IMR-90 (cell line): ENCODE measurements around the gene CD19. TPM values are rescaled to one million over a fixed set of nuclear protein-coding genes. Genes with fewer than 3 reads are reported as not detected.

Source experiments
- ATAC-seq: fragments of 200-7000 bp; cut with Tn5 transposase; 2 replicates; pipeline ENCODE4 v1.9.1; 2020; ENCODE audit warnings: low read depth, mild to moderate bottlenecking, moderate library complexity
- BruUV-seq: library from RNA; stranded (reverse); fragments of 400-500 nt; replicated peaks from 2 replicates; lab custom pipeline; 2021; lab: Mats Ljungman, UMichigan
- CTCF ChIA-PET: fragments of 300-600 bp; formaldehyde crosslinking; extraction: SDS; loops from one replicate; lab custom pipeline; 2021; ENCODE audit warnings: antibody characterized with exemption; lab: Yijun Ruan, JAX
- POLR2A ChIA-PET: fragments of 300-600 bp; sonication (Branson Sonifier 250); formaldehyde crosslinking; loops from one replicate; lab custom pipeline; 2022; ENCODE audit warnings: antibody characterized with exemption; ENCODE audit not compliant: unreplicated experiment; lab: Charles Lee
- DNase-seq: peaks from one replicate; pipeline ENCODE4 v3.0.0; 2013
- H2AFZ ChIP-seq: replicated peaks from 2 replicates; pipeline ENCODE3; 2013; ENCODE audit warnings: low read length, mild to moderate bottlenecking; ENCODE audit not compliant: poor library complexity
- H2AK5ac ChIP-seq: 2 replicates; pipeline ENCODE4 v1.6.1; 2013; ENCODE audit warnings: low read depth, low read length, inconsistent platforms
- H2AK9ac ChIP-seq: replicated peaks from 2 replicates; pipeline ENCODE3; 2013; ENCODE audit warnings: mild to moderate bottlenecking, low read depth, low read length, moderate library complexity; ENCODE audit not compliant: poor library complexity
- H2BK120ac ChIP-seq: 2 replicates; pipeline ENCODE4 v1.6.1; 2013; ENCODE audit warnings: low read depth, low read length, inconsistent platforms
- H2BK15ac ChIP-seq: 3 replicates; pipeline ENCODE4 v1.6.1; 2013; ENCODE audit warnings: low read depth, low read length, inconsistent platforms
- H2BK20ac ChIP-seq: 2 replicates; pipeline ENCODE4 v1.6.1; 2013; ENCODE audit warnings: low read depth, mild to moderate bottlenecking, inconsistent platforms, low read length, moderate library complexity
- H2BK5ac ChIP-seq: 2 replicates; pipeline ENCODE4 v1.6.1; 2013; ENCODE audit warnings: mild to moderate bottlenecking, low read depth, low read length, inconsistent platforms; ENCODE audit not compliant: poor library complexity, severe bottlenecking
- H3K14ac ChIP-seq: replicated peaks from 2 replicates; pipeline ENCODE4 v1.6.1; 2013; ENCODE audit warnings: low read depth, low read length, inconsistent platforms
- H3K18ac ChIP-seq: 2 replicates; pipeline ENCODE4 v1.6.1; 2013; ENCODE audit warnings: low read depth, low read length, control low read depth
- H3K23ac ChIP-seq: 2 replicates; pipeline ENCODE4 v1.6.1; 2013; ENCODE audit warnings: low read depth, low read length, inconsistent platforms
- H3K27ac ChIP-seq: 2 replicates; pipeline ENCODE4 v1.5.1; 2013; ENCODE audit warnings: mild to moderate bottlenecking, control low read depth, low read length; ENCODE audit not compliant: insufficient read depth
- H3K27me3 ChIP-seq: 2 replicates; pipeline ENCODE4 v1.6.1; 2013; ENCODE audit warnings: low read length; ENCODE audit not compliant: control insufficient read depth, insufficient read depth
- H3K36me3 ChIP-seq: 2 replicates; pipeline ENCODE4 v1.6.1; 2013; ENCODE audit warnings: low read length, mixed read lengths; ENCODE audit not compliant: control insufficient read depth, insufficient read depth
- H3K4ac ChIP-seq: 2 replicates; pipeline ENCODE4 v1.6.1; 2013; ENCODE audit warnings: low read depth, low read length, inconsistent platforms
- H3K4me1 ChIP-seq: 2 replicates; pipeline ENCODE4 v1.6.1; 2013; ENCODE audit warnings: low read length, mixed read lengths; ENCODE audit not compliant: control insufficient read depth, insufficient read depth
- H3K4me2 ChIP-seq: 2 replicates; pipeline ENCODE4 v1.6.1; 2013; ENCODE audit warnings: low read depth, mild to moderate bottlenecking, control low read depth, low read length, moderate library complexity
- H3K4me3 ChIP-seq: 2 replicates; pipeline ENCODE4 v1.5.1; 2013; ENCODE audit warnings: low read depth, mild to moderate bottlenecking, control low read depth, low read length, moderate library complexity; ENCODE audit not compliant: insufficient read depth
- H3K56ac ChIP-seq: 2 replicates; pipeline ENCODE4 v1.6.1; 2013; ENCODE audit warnings: low read length, inconsistent platforms; ENCODE audit not compliant: insufficient read depth; ENCODE audit errors: extremely low read depth
- H3K79me1 ChIP-seq, 2 experiments: 2 replicates each; pipeline ENCODE4 v1.6.1; 2013; ENCODE audit warnings: low read length in 2 of 2, inconsistent platforms in 1 of 2, low read depth in 1 of 2
- H3K9ac ChIP-seq: 2 replicates; pipeline ENCODE4 v1.6.1; 2013; ENCODE audit warnings: low read depth, low read length, control low read depth
- H3K9me1 ChIP-seq: 2 replicates; pipeline ENCODE4 v1.6.1; 2013; ENCODE audit warnings: low read length, inconsistent platforms; ENCODE audit not compliant: insufficient read depth
- H3K9me3 ChIP-seq: 2 replicates; pipeline ENCODE4 v1.6.1; 2013; ENCODE audit warnings: low read length; ENCODE audit not compliant: control insufficient read depth, insufficient read depth
- H4K20me1 ChIP-seq: 2 replicates; pipeline ENCODE4 v1.6.1; 2013; ENCODE audit warnings: low read length, inconsistent platforms; ENCODE audit not compliant: insufficient read depth
- H4K5ac ChIP-seq: 2 replicates; pipeline ENCODE4 v1.6.1; 2013; ENCODE audit warnings: mild to moderate bottlenecking, low read depth, low read length, control low read depth
- H4K8ac ChIP-seq, 2 experiments: 2 replicates each; pipeline ENCODE4 v1.6.1; 2013; ENCODE audit warnings: low read depth in 2 of 2, low read length in 2 of 2, control low read depth in 1 of 2, inconsistent platforms in 1 of 2
- H4K91ac ChIP-seq: 2 replicates; pipeline ENCODE4 v1.6.1; 2013; ENCODE audit warnings: low read depth, low read length, inconsistent platforms; ENCODE audit not compliant: insufficient read depth
- CHD1 ChIP-seq: IDR thresholded peaks from 2 replicates; pipeline ENCODE4 v1.6.1; 2012; ENCODE audit warnings: low read depth, low read length, improper control_type of control experiment
- FOS ChIP-seq: fragments of 150-350 bp; IDR thresholded peaks from 2 replicates; pipeline ENCODE4 v1.6.1; 2016; ENCODE audit warnings: low read depth, low read length
- MAZ ChIP-seq: IDR thresholded peaks from 2 replicates; pipeline ENCODE4 v1.6.1; 2012; ENCODE audit warnings: low read depth, mild to moderate bottlenecking, low read length, improper control_type of control experiment, moderate library complexity, borderline replicate concordance
- WGBS, 2 experiments: methylation state at CpG; one replicate each; pipeline versions ENCODE4 v1.1.5 to v1.1.7; 2013; ENCODE audit warnings: missing lambda C conversion rate in 2 of 2; ENCODE audit not compliant: insufficient read length in 1 of 2; ENCODE audit errors: extremely low coverage in 2 of 2; 5-methylcytosine and 5-hydroxymethylcytosine counted together
- dilution Hi-C: fragments of 300-500 bp; cut with HindIII; formaldehyde crosslinking; loops from one replicate; pipeline ENCODE4 v1.14.3; 2018; ENCODE audit warnings: low sequenced_read_pairs; ENCODE audit not compliant: unreplicated experiment
- in situ Hi-C: fragments of 300-500 bp; cut with MboI; formaldehyde crosslinking; loops from 3 replicates; pipeline ENCODE4 v1.14.3; 2019; ENCODE audit warnings: low sequenced_read_pairs, inconsistent platforms, mixed read lengths
- intact Hi-C: fragments of 100-400 bp; cut with micrococcal nuclease; formaldehyde crosslinking; loops from 2 replicates; pipeline ENCODE4 v1.10.0; 2022
- polyA plus RNA-seq, 3 experiments: library from polyadenylated mRNA; depleted of rRNA; stranded (reverse); fragments of >200 nt; gene quantifications; 2 replicates each; pipeline ENCODE4 v1.2.3, GENCODE V29; 2012; ENCODE audit warnings: low replicate concordance in 1 of 3
- total RNA-seq: library from RNA; depleted of rRNA; stranded (reverse); fragments of >200 nt; gene quantifications from 2 replicates; pipeline ENCODE4 v1.2.3, GENCODE V29; 2012

The CD19 gene
- total and polyA plus RNA-seq, 2 of the 4 experiments (the other 2 are of a cell fraction) = not detected

DNA sequence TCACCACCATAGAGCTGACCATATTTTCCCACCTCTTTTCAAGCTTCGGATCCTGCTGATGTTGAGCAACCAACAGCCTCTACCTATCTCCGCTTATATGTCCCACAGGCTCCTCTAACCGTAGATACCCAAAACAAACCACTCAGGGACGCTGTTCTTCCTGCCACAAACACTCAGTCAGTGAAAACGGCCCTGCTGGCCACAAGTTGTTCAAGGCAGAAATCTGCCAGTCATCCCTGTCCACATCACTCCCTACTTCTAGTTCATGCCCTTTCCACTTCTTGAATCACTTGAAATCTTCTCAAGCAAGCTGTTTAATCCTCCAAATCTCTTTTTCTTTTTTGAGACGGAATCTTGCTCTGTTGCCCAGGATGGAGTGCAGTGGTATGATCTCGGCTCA is 14.7 kb upstream of the CD19 start:
- Histone ChIP-seq H2AK9ac (no peak overlapping the region), H3K9me1 (no peaks in the 10 kb centered on the region; the same call in 1 of the 2 replicates), H3K36me3 (peaks cover 34% of the 10 kb centered on the region), H3K9me3 (no peaks in the 10 kb centered on the region), H4K20me1 (no peaks in the 10 kb centered on the region), H3K79me1 (peaks cover 0 to 6% of the 10 kb centered on the region in 2 experiments; a peak in 1 of 4 replicates), H3K18ac (no peak overlapping the region), H3K27me3 (no peaks in the 10 kb centered on the region), H2BK20ac (no peak overlapping the region), H4K5ac (no peak overlapping the region), H3K9ac (no peak overlapping the region), H3K56ac (no peak overlapping the region), H2AFZ (no peak overlapping the region), H3K4ac (no peak overlapping the region), H2BK120ac (no peak overlapping the region), H2AK5ac (no peak overlapping the region), H2BK15ac (no peak overlapping the region), H3K4me1 (no peaks in the 10 kb centered on the region), H3K27ac (no peak overlapping the region), H3K4me2 (no peak overlapping the region), H3K4me3 (no peak overlapping the region), H3K23ac (no peak overlapping the region), H2BK5ac (no peak overlapping the region), H4K8ac (no peak overlapping the region), H4K91ac (no peak overlapping the region), H3K14ac (no peak overlapping the region)
- in situ Hi-C loops = no loop called here
- no peak for TF ChIP-seq FOS
- no peak for TF ChIP-seq CHD1
- no peak for TF ChIP-seq MAZ
- no peak for DNase-seq
- WGBS, 2 experiments = 87% methylated on average over 3 of the region's 7 CpGs; no CpG with 5 or more reads in 1 of the 2 experiments
- CTCF ChIA-PET = interaction anchor here (0.7 kb wide), 1 partner anchor 1959 kb away, joined by 4 read pairs; no protein-coding TSS in a partner anchor
- intact Hi-C loops = loop anchor here (5.0 kb wide), 1 partner anchor 35 kb away; no protein-coding TSS in a partner anchor
- POLR2A ChIA-PET = no interaction called here
- ATAC-seq = no peak
- no TSS peak for BruUV-seq
- dilution Hi-C loops = no loop called here
